HS-5 (cell line): ENCODE data around the gene HOMER3.

Source experiments
- DNase-seq: peaks from one replicate; pipeline ENCODE4 v3.0.0-alpha.2; 2012; ENCODE audit warnings: low read depth

HOMER3 gene

GRCh38 chr19:18900700-18901481, 40.1 kb downstream of the HOMER3 start:
- DNase-seq: no peak

GRCh38 chr19:18899624-18900560, 41.1 kb downstream of the HOMER3 start:
- no peak for DNase-seq

DNA sequence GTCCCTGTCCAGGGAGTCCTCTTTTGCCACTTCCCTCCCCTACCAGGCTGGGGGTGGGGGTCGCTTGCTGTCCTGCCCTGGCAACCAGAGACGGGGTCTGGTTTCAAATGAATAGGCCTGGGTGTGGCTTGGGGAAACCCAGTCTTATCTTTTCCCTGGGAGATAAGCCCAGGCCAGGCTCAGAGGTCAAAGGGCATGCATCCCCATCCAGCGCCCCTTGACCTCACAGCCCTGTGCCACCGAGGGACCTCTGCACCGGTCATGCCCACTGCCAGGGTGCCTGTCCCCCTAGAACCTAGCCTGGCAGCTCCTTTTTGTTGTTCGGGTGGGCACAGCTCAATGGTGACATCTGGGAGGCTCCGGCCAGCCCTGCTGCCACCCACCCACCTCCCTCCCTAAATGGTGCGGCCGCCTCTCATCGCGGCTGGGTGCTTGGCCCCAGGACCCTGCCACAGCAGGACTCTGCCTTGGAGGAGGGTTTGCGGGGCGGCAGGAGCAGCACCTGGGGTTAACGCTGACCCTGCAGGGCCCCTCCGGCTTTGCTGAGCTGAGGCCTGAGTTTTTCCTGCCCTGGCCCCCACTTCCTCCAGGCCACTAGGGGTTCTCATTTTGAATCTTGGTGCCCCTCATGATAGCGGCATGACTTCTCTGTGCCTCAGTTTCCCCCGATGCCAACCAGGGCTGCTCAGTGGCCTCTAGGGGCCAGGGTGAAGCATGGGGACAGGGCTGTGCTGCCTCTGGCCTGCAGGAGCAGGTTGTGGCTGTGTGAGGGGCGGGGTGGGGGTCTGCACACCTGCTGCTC, 42.2 kb downstream of the HOMER3 start:
- DNase-seq: no peak

GRCh38 chr19:18898081-18898606, 42.9 kb downstream of the HOMER3 start:
- DNase-seq: no peak

DNA sequence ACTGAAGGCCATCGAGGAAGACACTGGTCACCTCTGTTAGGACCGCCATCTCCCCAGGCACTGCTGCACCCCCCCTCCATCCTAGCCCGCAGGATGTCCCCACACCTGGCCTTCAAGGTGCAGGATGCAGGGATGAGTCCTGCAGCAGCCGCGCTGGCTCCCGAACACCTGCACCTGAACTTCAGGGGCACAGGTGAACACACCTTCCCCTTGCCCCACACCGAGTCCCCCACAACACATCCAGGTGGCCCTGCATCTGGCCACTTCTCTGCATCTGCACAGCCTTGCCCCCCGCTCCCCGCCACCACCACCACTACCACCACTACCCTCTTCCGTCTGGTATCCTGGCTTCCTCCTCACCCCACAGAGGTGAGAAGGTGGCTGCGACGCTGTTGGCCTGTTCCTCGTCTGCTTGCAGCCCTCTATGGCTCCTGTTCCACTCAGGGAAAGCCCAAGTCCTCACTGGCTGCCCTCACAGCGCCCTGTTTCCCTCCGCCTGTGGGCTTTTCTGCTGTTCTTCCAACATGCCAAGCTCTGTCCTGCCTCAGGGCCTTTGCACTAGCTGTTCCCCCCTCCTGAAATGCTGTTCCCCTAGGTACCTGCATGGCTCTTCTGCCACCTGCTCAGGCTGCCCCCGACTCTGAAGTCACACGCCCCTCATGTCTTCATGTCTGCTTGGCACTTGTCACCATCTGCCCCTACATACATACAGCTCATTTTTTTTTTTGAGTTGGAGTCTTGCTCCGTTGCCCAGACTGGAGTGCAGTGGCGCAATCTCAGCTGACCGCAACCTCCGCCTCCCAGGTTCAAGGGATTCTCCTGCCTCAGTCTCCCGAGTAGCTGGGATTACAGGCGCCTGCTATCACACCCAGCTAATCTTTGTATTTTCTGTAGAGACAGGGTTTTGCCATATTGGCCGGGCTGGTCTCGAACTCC, 43.7 kb downstream of the HOMER3 start:
- no peak for DNase-seq

GRCh38 chr19:18896421-18896841, 44.6 kb downstream of the HOMER3 start:
- no peak for DNase-seq

DNA sequence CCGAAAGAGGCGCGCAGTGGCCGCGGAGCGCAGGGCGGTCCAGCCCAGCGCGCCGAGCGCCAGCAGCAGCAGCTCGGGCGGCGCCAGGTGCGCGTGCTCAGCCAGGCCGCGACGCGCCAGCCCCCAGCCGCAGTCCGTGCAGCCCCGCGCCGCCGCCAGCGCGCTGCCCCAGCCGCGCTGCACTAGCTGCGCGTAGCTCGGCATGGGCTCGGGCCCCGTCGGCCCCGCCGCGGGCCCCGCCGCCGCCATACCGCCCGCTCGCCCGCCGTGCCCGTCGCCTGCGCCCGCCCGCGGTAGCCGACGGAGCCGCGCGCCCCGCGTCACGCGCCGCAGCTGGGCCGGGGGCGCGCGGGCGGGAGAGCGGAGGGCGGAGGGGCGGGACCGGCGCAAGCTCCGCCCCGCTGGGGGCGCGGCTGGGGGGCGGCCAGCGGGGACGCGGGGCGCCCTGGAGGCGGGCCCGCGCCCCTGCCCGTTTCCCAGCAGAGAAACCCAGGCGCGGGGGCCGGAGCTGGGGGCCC, 45.1 kb downstream of the HOMER3 start, which contains the start of gene CERS1:
TSS of gene CERS1 (minus strand) at position 335 of the 518 bp plus-strand sequence. CDS start at position 249, 86 bp downstream.
- DNase-seq: no peak

GRCh38 chr19:18895038-18895823, 45.8 kb downstream of the HOMER3 start:
- no peak for DNase-seq

GRCh38 chr19:18894254-18895037, 46.6 kb downstream of the HOMER3 start:
- no peak for DNase-seq

- no peak for DNase-seq
Measured at GRCh38 chr19:18893587-18894253, 47.3 kb downstream of the HOMER3 start.

DNA sequence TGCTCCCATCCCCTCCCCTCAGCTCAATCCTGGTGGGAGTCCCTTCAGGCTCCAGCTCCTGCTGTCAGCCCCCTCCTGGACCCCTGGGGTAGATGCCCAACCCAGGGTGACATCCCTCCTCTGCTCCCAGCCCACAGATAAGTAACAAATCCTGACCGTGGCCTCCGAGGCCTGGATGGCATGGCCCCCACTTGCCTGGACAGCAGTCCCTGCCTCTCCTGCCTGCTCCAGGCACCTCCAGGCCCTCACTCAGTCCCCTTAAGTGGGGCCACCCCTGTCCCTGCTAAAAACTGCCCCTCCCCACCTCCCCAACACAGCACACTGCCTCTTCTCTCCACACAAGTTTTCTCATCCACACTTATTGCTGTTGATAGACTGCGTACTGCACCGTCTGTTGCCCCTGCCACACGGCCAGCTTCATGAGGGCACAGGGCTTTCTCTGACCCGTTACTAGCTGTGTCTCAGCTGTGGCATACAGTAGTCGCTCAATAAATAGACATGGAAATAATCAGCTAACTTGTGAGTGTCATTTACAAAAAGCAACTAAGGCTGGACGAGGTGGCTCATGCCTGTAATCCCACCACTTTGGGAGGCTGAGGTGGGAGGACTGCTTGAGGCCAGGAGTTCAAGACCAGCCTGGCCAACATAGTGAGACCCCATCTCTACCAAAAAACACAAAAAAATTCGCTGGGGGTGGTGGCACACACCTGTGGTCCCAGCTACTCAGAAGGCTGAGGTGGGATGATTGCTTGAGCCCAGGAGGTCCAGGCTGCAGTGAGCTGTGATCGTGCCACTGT, 50.9 kb downstream of the HOMER3 start:
- no peak for DNase-seq

DNA sequence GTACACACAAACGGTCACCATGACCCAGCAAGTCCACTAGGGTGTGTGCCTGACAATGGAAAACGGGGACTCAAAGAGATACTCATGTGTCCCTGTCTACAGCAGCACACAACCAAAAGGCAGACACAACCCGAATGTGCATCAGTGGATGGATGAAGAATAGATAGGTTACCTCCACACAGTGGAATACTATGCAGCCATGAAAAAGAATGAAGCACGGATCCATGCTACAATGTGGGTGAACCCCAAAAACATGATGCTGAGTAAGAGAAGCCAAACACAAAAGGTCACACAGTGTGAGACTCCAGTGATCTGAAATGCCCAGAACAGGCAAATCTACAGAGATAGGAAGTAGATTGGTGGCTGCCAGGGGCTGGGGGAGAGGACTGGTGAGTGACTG, 54.0 kb downstream of the HOMER3 start:
- no peak for DNase-seq

DNA sequence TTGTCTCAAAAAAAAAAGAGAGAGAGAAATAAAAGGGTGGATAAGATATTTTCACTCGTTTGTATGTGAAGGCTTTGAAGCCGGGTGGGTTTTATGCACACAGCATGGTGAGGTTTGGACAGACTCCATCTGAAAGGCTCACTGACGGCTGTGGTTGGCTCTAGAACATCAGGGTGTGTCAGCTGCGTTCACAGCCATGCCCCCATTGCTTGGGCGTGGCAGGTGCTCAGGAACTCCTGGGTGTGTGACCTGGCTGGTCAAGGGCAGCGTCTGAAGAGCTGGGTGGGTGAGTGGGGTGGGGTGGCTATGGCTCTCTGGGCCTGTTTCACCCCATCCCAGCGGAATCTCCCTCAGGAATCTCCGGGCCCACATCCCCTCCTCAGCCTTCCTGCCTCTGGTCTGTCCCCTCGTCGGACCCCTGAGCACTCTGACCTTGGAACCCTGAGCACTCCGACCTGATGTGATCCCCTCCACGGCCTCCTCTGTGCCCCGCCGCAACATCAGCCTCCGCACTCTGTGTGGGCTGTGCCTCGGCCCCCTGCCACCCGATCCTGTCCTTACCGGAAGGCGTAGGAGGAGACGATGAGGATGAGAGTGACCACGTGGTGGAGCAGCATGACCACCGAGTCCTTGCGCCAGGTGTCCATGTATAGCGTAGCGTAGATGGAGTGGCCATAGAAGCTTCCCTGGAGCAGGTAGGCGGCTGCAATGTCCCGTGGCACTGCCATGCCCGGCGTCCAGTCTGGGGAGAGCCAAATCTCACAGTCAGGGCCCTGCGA, 57.3 kb downstream of the HOMER3 start:
- DNase-seq: no peak

GRCh38 chr19:18881491-18881890, 59.5 kb downstream of the HOMER3 start:
- DNase-seq: no peak

- DNase-seq: no peak
Measured at GRCh38 chr19:18879579-18880373, 61.2 kb downstream of the HOMER3 start.
